Caco-2 (cell line): ENCODE results near the gene PKIB. TPM values are rescaled to one million over a fixed set of nuclear protein-coding genes. Genes with fewer than 3 reads are reported as not detected.

Source experiments
- BruUV-seq: library from RNA; stranded (reverse); fragments of 400-500 nt; replicated peaks from 2 replicates; lab custom pipeline; 2021; lab: Mats Ljungman, UMichigan
- CTCF ChIA-PET: fragments of 300-600 bp; sonication (Branson Sonifier 250); formaldehyde crosslinking; loops from one replicate; lab custom pipeline; 2022; ENCODE audit warnings: antibody characterized with exemption; lab: Charles Lee
- POLR2A ChIA-PET: fragments of 300-600 bp; sonication (Branson Sonifier 250); formaldehyde crosslinking; loops from one replicate; lab custom pipeline; 2022; ENCODE audit warnings: antibody characterized with exemption; lab: Charles Lee
- DNase-seq, 2 experiments: peaks; one replicate each; pipeline versions ENCODE4 v3.0.0 to v3.0.0-alpha.2; 2020 to 2022
- H3K27me3 ChIP-seq: replicated peaks from 2 replicates; pipeline ENCODE4 v1.6.0; 2011; ENCODE audit warnings: low read length; ENCODE audit not compliant: control insufficient read depth, insufficient read depth
- H3K36me3 ChIP-seq: 2 replicates; pipeline ENCODE4 v1.5.1; 2011; ENCODE audit warnings: low read length; ENCODE audit not compliant: control insufficient read depth, insufficient read depth
- H3K4me1 ChIP-seq: fragments of 250-450 bp; sonication (Bioruptor Pico); 2 replicates; pipeline ENCODE4 v1.5.1; 2020; ENCODE audit warnings: mild to moderate bottlenecking
- H3K4me3 ChIP-seq: 2 replicates; pipeline ENCODE4 v1.5.1; 2011; ENCODE audit warnings: low read depth, mild to moderate bottlenecking, control low read depth, low read length
- H3K9me3 ChIP-seq: fragments of 250-450 bp; sonication (Bioruptor Pico); 2 replicates; pipeline ENCODE4 v1.5.1; 2020; ENCODE audit warnings: mild to moderate bottlenecking, moderate library complexity
- H3K27ac Mint-ChIP-seq: one replicate; pipeline ENCODE4 v1.8.0; 2022; ENCODE audit warnings: mixed read lengths; ENCODE audit not compliant: unreplicated experiment
- H3K27me3 Mint-ChIP-seq: one replicate; pipeline ENCODE4 v1.8.0; 2022; ENCODE audit warnings: mixed read lengths; ENCODE audit not compliant: insufficient read depth, unreplicated experiment
- H3K36me3 Mint-ChIP-seq: one replicate; pipeline ENCODE4 v1.8.0; 2022; ENCODE audit warnings: mild to moderate bottlenecking, mixed read lengths; ENCODE audit not compliant: insufficient read depth, unreplicated experiment
- H3K4me1 Mint-ChIP-seq: one replicate; pipeline ENCODE4 v1.8.0; 2022; ENCODE audit warnings: low read depth, mixed read lengths; ENCODE audit not compliant: unreplicated experiment
- H3K4me3 Mint-ChIP-seq: one replicate; pipeline ENCODE4 v1.8.0; 2022; ENCODE audit warnings: mild to moderate bottlenecking, moderate library complexity, mixed read lengths; ENCODE audit not compliant: unreplicated experiment
- H3K9me3 Mint-ChIP-seq: one replicate; pipeline ENCODE4 v1.8.0; 2022; ENCODE audit warnings: mixed read lengths; ENCODE audit not compliant: unreplicated experiment
- CTCF ChIP-seq, 2 experiments: fragments of 200-600 bp in 1 of 2; IDR thresholded peaks; 1 replicate in 1 of 2; 2 replicates in 1 of 2; pipeline versions ENCODE4 v1.5.1 to v1.8.0; 2011 to 2022; ENCODE audit warnings: antibody characterized with exemption in 1 of 2, control low read depth in 1 of 2, inconsistent platforms in 1 of 2, low read depth in 1 of 2, low read length in 1 of 2, mild to moderate bottlenecking in 1 of 2, moderate library complexity in 1 of 2; ENCODE audit not compliant: insufficient read depth in 1 of 2, severe bottlenecking in 1 of 2, unreplicated experiment in 1 of 2
- intact Hi-C: fragments of 100-400 bp; cut with micrococcal nuclease; formaldehyde crosslinking; loops from one replicate; pipeline ENCODE4 v1.10.0; 2022; ENCODE audit not compliant: unreplicated experiment
- total RNA-seq: library from RNA; stranded (reverse); gene quantifications from 2 replicates; pipeline ENCODE4 v1.2.3, GENCODE V29; 2022

Gene PKIB
- total RNA-seq, 1 experiment from 2014 or later: 18.6 TPM

GRCh38 chr6:122571888-122572287, 38.3 kb upstream of the PKIB start:
- no peaks in the 10 kb centered on the region for H3K36me3 ChIP-seq
- POLR2A ChIA-PET: no interaction called here
- Mint-ChIP-seq H3K36me3 (no peaks in the 10 kb centered on the region), H3K4me3 (no peak overlapping the region), H3K27me3 (peaks cover 4% of the 10 kb centered on the region), H3K4me1 (no peaks in the 10 kb centered on the region), H3K9me3 (no peaks in the 10 kb centered on the region), H3K27ac (no peak overlapping the region)
- CTCF ChIA-PET: no interaction called here
- intact Hi-C loops: no loop called here
- no peaks in the 10 kb centered on the region for H3K27me3 ChIP-seq
- BruUV-seq: no TSS peak
- H3K4me1 ChIP-seq: no peaks in the 10 kb centered on the region
- no peak for DNase-seq
- no peaks in the 10 kb centered on the region for H3K9me3 ChIP-seq
- no peak for TF ChIP-seq CTCF (IDR thresholded peaks at IDR 0.05; ENCODE audit: insufficient read depth in 1 of 2, low read depth in 1 of 2, low read length in 1 of 2, severe bottlenecking in 1 of 2, unreplicated experiment in 1 of 2)
- H3K4me3 ChIP-seq: no peak overlapping the region

- Mint-ChIP-seq H3K4me3 (no peak overlapping the region), H3K4me1 (no peaks in the 10 kb centered on the region), H3K27me3 (peaks cover 4% of the 10 kb centered on the region), H3K9me3 (peaks cover 16% of the 10 kb centered on the region), H3K36me3 (no peaks in the 10 kb centered on the region), H3K27ac (no peak overlapping the region)
- Histone ChIP-seq H3K4me3 (no peak overlapping the region), H3K27me3 (no peaks in the 10 kb centered on the region), H3K4me1 (no peaks in the 10 kb centered on the region), H3K9me3 (no peaks in the 10 kb centered on the region), H3K36me3 (no peaks in the 10 kb centered on the region)
- no peak for DNase-seq
- BruUV-seq: no TSS peak
- CTCF ChIA-PET: no interaction called here
- POLR2A ChIA-PET: no interaction called here
- no peak for TF ChIP-seq CTCF (IDR thresholded peaks at IDR 0.05; ENCODE audit: insufficient read depth in 1 of 2, low read depth in 1 of 2, low read length in 1 of 2, severe bottlenecking in 1 of 2, unreplicated experiment in 1 of 2)
- intact Hi-C loops: no loop called here
Measured at GRCh38 chr6:122576888-122577287, 33.3 kb upstream of the PKIB start.

GRCh38 chr6:122578961-122579360, 31.2 kb upstream of the PKIB start:
- Mint-ChIP-seq H3K4me1 (no peaks in the 10 kb centered on the region), H3K27me3 (peaks cover 2% of the 10 kb centered on the region), H3K4me3 (no peak overlapping the region), H3K36me3 (no peaks in the 10 kb centered on the region), H3K27ac (no peak overlapping the region), H3K9me3 (peaks cover 16% of the 10 kb centered on the region)
- H3K36me3 ChIP-seq: no peaks in the 10 kb centered on the region
- BruUV-seq: no TSS peak
- no peak overlapping the region for H3K4me3 ChIP-seq
- H3K27me3 ChIP-seq: no peaks in the 10 kb centered on the region
- DNase-seq: no peak
- no peaks in the 10 kb centered on the region for H3K9me3 ChIP-seq
- intact Hi-C loops: no loop called here
- POLR2A ChIA-PET: no interaction called here
- H3K4me1 ChIP-seq: no peaks in the 10 kb centered on the region
- no peak for TF ChIP-seq CTCF (IDR thresholded peaks at IDR 0.05; ENCODE audit: insufficient read depth in 1 of 2, low read depth in 1 of 2, low read length in 1 of 2, severe bottlenecking in 1 of 2, unreplicated experiment in 1 of 2)
- CTCF ChIA-PET: no interaction called here
